Ascending aorta (tissue), 2 donors: Measurements from ENCODE around the gene MBD3L2B. TPM values are rescaled to one million over a fixed set of nuclear protein-coding genes. Genes with fewer than 3 reads are reported as not detected.
"Not testable (repeated sequence)": the region's sequence is repeated elsewhere in the genome, so short reads cannot be mapped to it uniquely, and the experiment has no call there.

Experiments used
- DNase-seq, 2 donors: peaks; one replicate each; pipeline ENCODE4 v3.0.0-alpha.2; 2019; ENCODE audit warnings: low spot score in 2 of 2
- H3K27ac ChIP-seq, 2 donors: fragments of 200-600 bp; sonication (generic); one replicate each; pipeline ENCODE4 v1.5.1; 2016 to 2017; ENCODE audit warnings: mild to moderate bottlenecking in 1 of 2
- H3K27me3 ChIP-seq: fragments of 200-600 bp; sonication (generic); one replicate; pipeline ENCODE4 v1.5.1; 2017
- H3K36me3 ChIP-seq, 2 donors: fragments of 200-600 bp; sonication (generic); one replicate each; pipeline ENCODE4 v1.5.1; 2016
- H3K4me1 ChIP-seq, 2 donors: fragments of 200-600 bp; sonication (generic); one replicate each; pipeline ENCODE4 v1.5.1; 2016 to 2017; ENCODE audit warnings: mild to moderate bottlenecking in 1 of 2
- H3K4me3 ChIP-seq, 2 donors: fragments of 200-600 bp; sonication (generic); one replicate each; pipeline ENCODE4 v1.5.1; 2016 to 2017; ENCODE audit warnings: mild to moderate bottlenecking in 1 of 2
- H3K9me3 ChIP-seq, 2 donors: fragments of 200-600 bp; sonication (generic); one replicate each; pipeline ENCODE4 v1.5.1; 2016
- CTCF ChIP-seq, 3 experiments: fragments of 200-600 bp in 2 of 3; fragments of 450-650 bp in 1 of 3; sonication (generic) in 2 of 3; IDR thresholded peaks; one replicate each; pipeline ENCODE4 v1.5.1; 2016 to 2019; ENCODE audit warnings: antibody characterized with exemption in 3 of 3, mild to moderate bottlenecking in 1 of 3, moderate library complexity in 1 of 3
- intact Hi-C: fragments of 100-400 bp; cut with DNase I; formaldehyde crosslinking; loops from one replicate; pipeline ENCODE4 v1.15.1; 2023
- total RNA-seq: library from RNA; depleted of rRNA; stranded (reverse); fragments of >200 nt; gene quantifications from one replicate; pipeline ENCODE4 v1.1.0, GENCODE V29; 2016

The MBD3L2B gene
- total RNA-seq, 1 donor from 2014 or later: not detected

GRCh38 chr19:7063764-7064418, 42.7 kb upstream of the MBD3L2B start:
- intact Hi-C loops: no loop called here
- no peak for DNase-seq
- no peak for TF ChIP-seq CTCF (IDR thresholded peaks at IDR 0.05)

GRCh38 chr19:7063339-7063738, 42.1 kb upstream of the MBD3L2B start:
- Histone ChIP-seq H3K27me3 (no peaks in the 10 kb centered on the region), H3K4me3 (no peak overlapping the region), H3K4me1 (no peaks in the 10 kb centered on the region), H3K27ac (no peak overlapping the region), H3K36me3 (no peaks in the 10 kb centered on the region), H3K9me3 (no peaks in the 10 kb centered on the region)
- intact Hi-C loops: no loop called here
- TF ChIP-seq CTCF (IDR thresholded peaks at IDR 0.05): no peak
- no peak for DNase-seq

More at GRCh38 chr19:7063764-7064418, 42.7 kb upstream of the MBD3L2B start:
- H3K4me1 ChIP-seq: no peaks in the 10 kb centered on the region
- H3K4me3 ChIP-seq: no peak overlapping the region
- H3K27ac ChIP-seq: no peak overlapping the region
- H3K27me3 ChIP-seq: no peaks in the 10 kb centered on the region
- no peaks in the 10 kb centered on the region for H3K36me3 ChIP-seq
- no peaks in the 10 kb centered on the region for H3K9me3 ChIP-seq

GRCh38 chr19:7059977-7060376, 38.7 kb upstream of the MBD3L2B start:
- H3K27ac ChIP-seq, intact Hi-C loops, H3K27me3 ChIP-seq, DNase-seq, H3K9me3 ChIP-seq, H3K4me1 ChIP-seq, H3K36me3 ChIP-seq, H3K4me3 ChIP-seq: not testable (repeated sequence)

- H3K27me3 ChIP-seq, DNase-seq, H3K36me3 ChIP-seq, H3K27ac ChIP-seq, intact Hi-C loops, H3K9me3 ChIP-seq, H3K4me3 ChIP-seq, H3K4me1 ChIP-seq: not testable (repeated sequence)
Measured at GRCh38 chr19:7058576-7058975, 37.3 kb upstream of the MBD3L2B start, which contains the start of gene MBD3L3. TSS of gene MBD3L3 (minus strand) at chr19:7058676. CDS start at chr19:7058605, 71 bp downstream.

GRCh38 chr19:7056371-7056770, 35.1 kb upstream of the MBD3L2B start:
- H3K27ac ChIP-seq, H3K27me3 ChIP-seq, H3K4me1 ChIP-seq, H3K9me3 ChIP-seq, DNase-seq, intact Hi-C loops, H3K4me3 ChIP-seq, H3K36me3 ChIP-seq: not testable (repeated sequence)

- H3K36me3 ChIP-seq, intact Hi-C loops, DNase-seq, H3K27me3 ChIP-seq, H3K4me3 ChIP-seq, H3K27ac ChIP-seq, H3K4me1 ChIP-seq, H3K9me3 ChIP-seq: not testable (repeated sequence)
Measured at GRCh38 chr19:7055679-7056078, 34.4 kb upstream of the MBD3L2B start.

- H3K27me3 ChIP-seq, DNase-seq, H3K36me3 ChIP-seq, intact Hi-C loops, H3K27ac ChIP-seq, H3K9me3 ChIP-seq, H3K4me1 ChIP-seq, H3K4me3 ChIP-seq: not testable (repeated sequence)
Measured at GRCh38 chr19:7054635-7055368, 33.6 kb upstream of the MBD3L2B start.

- H3K4me1 ChIP-seq, H3K4me3 ChIP-seq, H3K27ac ChIP-seq, H3K9me3 ChIP-seq, H3K36me3 ChIP-seq, intact Hi-C loops, DNase-seq, H3K27me3 ChIP-seq: not testable (repeated sequence)
Measured at GRCh38 chr19:7052896-7053295, 31.7 kb upstream of the MBD3L2B start.

GRCh38 chr19:7051421-7051820, 30.2 kb upstream of the MBD3L2B start:
- H3K4me1 ChIP-seq, H3K9me3 ChIP-seq, H3K4me3 ChIP-seq, DNase-seq, H3K36me3 ChIP-seq, intact Hi-C loops, H3K27ac ChIP-seq, H3K27me3 ChIP-seq: not testable (repeated sequence)

GRCh38 chr19:7049021-7049420, 27.8 kb upstream of the MBD3L2B start, which contains the start of gene MBD3L2:
TSS of gene MBD3L2 (plus strand) at chr19:7049321. CDS start at chr19:7049374, 53 bp downstream.
- H3K9me3 ChIP-seq, intact Hi-C loops, H3K4me1 ChIP-seq, H3K4me3 ChIP-seq, H3K27ac ChIP-seq, H3K27me3 ChIP-seq, H3K36me3 ChIP-seq, DNase-seq: not testable (repeated sequence)

GRCh38 chr19:7041563-7041962, 20.3 kb upstream of the MBD3L2B start:
- intact Hi-C loops: not testable (repeated sequence)

GRCh38 chr19:7040079-7040478, 18.8 kb upstream of the MBD3L2B start, which contains the start of gene MBD3L4:
TSS of gene MBD3L4 (minus strand) at chr19:7040179. CDS start at chr19:7040144, 35 bp downstream.
- H3K27me3 ChIP-seq, DNase-seq, H3K4me3 ChIP-seq, H3K9me3 ChIP-seq, H3K27ac ChIP-seq, H3K4me1 ChIP-seq, intact Hi-C loops, H3K36me3 ChIP-seq: not testable (repeated sequence)

More at GRCh38 chr19:7041563-7041962, 20.3 kb upstream of the MBD3L2B start:
- not testable (repeated sequence) for H3K27me3 ChIP-seq, H3K4me3 ChIP-seq, DNase-seq, H3K4me1 ChIP-seq, H3K9me3 ChIP-seq, H3K27ac ChIP-seq, H3K36me3 ChIP-seq
